GM12878 (cell line): Measurements from ENCODE around the gene DDIT4. TPM values are rescaled to one million over a fixed set of nuclear protein-coding genes. Genes with fewer than 3 reads are reported as not detected.
A peak's percentile ranks its signal among the peaks of the same experiment; 100 is the strongest.

Experiments
- ATAC-seq: fragments of 200-7000 bp; cut with Tn5 transposase; 3 replicates; pipeline ENCODE4 v1.9.1; 2020; ENCODE audit warnings: mild to moderate bottlenecking, moderate library complexity
- BruUV-seq: library from RNA; stranded (reverse); fragments of 400-500 nt; replicated peaks from 2 replicates; lab custom pipeline; 2021; lab: Mats Ljungman, UMichigan
- CTCF ChIA-PET: fragments of 300-600 bp; sonication (Branson Sonifier 250); formaldehyde crosslinking; extraction: SDS; loops from one replicate; lab custom pipeline; 2021; ENCODE audit warnings: inconsistent platforms; lab: Yijun Ruan, JAX
- POLR2A ChIA-PET: fragments of 350-600 bp; formaldehyde crosslinking; extraction: SDS; loops from one replicate; lab custom pipeline; 2021; ENCODE audit warnings: inconsistent platforms; lab: Charles Lee
- RAD21 ChIA-PET: fragments of 300-600 bp; sonication (Branson Sonifier 250); formaldehyde crosslinking; loops from one replicate; lab custom pipeline; 2023; ENCODE audit warnings: antibody characterized with exemption; ENCODE audit not compliant: unreplicated experiment; lab: Charles Lee
- SMC1A ChIA-PET: fragments of 300-600 bp; sonication (Branson Sonifier 250); formaldehyde crosslinking; loops from one replicate; lab custom pipeline; 2023; ENCODE audit not compliant: unreplicated experiment, uncharacterized antibody; lab: Charles Lee
- DNase-seq: peaks from one replicate; pipeline ENCODE4 v3.0.0-alpha.2; 2011; ENCODE audit warnings: low read depth, low spot score
- FAIRE-seq: peaks from 3 replicates; lab custom pipeline; 2011; peaks lifted over from hg19 to GRCh38; lab: Jason Lieb, UNC
- H2AFZ ChIP-seq: 2 replicates; pipeline ENCODE4 v1.6.0; 2011; ENCODE audit warnings: low read depth, low read length, control low read depth; ENCODE audit not compliant: control insufficient read depth
- H3K27ac ChIP-seq: 2 replicates; pipeline ENCODE4 v1.5.1; 2011; ENCODE audit warnings: control low read depth; ENCODE audit not compliant: control insufficient read depth, insufficient read depth
- H3K27me3 ChIP-seq, 2 experiments: replicated peaks in 1 of 2; 2 replicates each; pipeline versions ENCODE4 v1.6.0 to v1.6.1; 2011; ENCODE audit warnings: low read length in 1 of 2; ENCODE audit not compliant: control insufficient read depth in 2 of 2, insufficient read depth in 2 of 2
- H3K36me3 ChIP-seq, 2 experiments: 2 replicates each; pipeline ENCODE4 v1.5.1; 2011; ENCODE audit warnings: low read length in 1 of 2; ENCODE audit not compliant: control insufficient read depth in 2 of 2, insufficient read depth in 2 of 2
- H3K4me1 ChIP-seq: 2 replicates; pipeline ENCODE4 v1.6.1; 2011; ENCODE audit warnings: mild to moderate bottlenecking, low read length, moderate library complexity, mixed read lengths; ENCODE audit not compliant: control insufficient read depth, insufficient read depth
- H3K4me2 ChIP-seq: 2 replicates; pipeline ENCODE4 v1.6.0; 2011; ENCODE audit warnings: control low read depth; ENCODE audit not compliant: control insufficient read depth, insufficient read depth
- H3K4me3 ChIP-seq: fragments of 200-600 bp; sonication (generic); 2 replicates; pipeline ENCODE4 v1.5.1; 2016
- H3K79me2 ChIP-seq: 2 replicates; pipeline ENCODE4 v1.6.0; 2011; ENCODE audit warnings: low read length; ENCODE audit not compliant: control insufficient read depth, insufficient read depth
- H3K9ac ChIP-seq: 2 replicates; pipeline ENCODE4 v1.8.0; 2011; ENCODE audit warnings: low read length, control low read depth, mixed read lengths; ENCODE audit not compliant: control insufficient read depth, insufficient read depth
- H3K9me3 ChIP-seq: replicated peaks from 3 replicates; pipeline ENCODE4 v1.5.1; 2011; ENCODE audit warnings: mild to moderate bottlenecking, low read length; ENCODE audit not compliant: control insufficient read depth, insufficient read depth
- H4K20me1 ChIP-seq: 2 replicates; pipeline ENCODE4 v1.6.0; 2011; ENCODE audit not compliant: control insufficient read depth, insufficient read depth
- MTA3 ChIP-seq: IDR thresholded peaks from 2 replicates; pipeline ENCODE4 v1.6.1; 2012; ENCODE audit warnings: low read length, inconsistent platforms, borderline replicate concordance
- NFYB ChIP-seq: IDR thresholded peaks from 2 replicates; pipeline ENCODE4 v1.6.1; 2011; ENCODE audit warnings: low read depth, mild to moderate bottlenecking, low read length, improper control_type of control experiment, moderate library complexity; ENCODE audit not compliant: insufficient read depth
- POU2F2 ChIP-seq: IDR thresholded peaks from 3 replicates; pipeline ENCODE4 v1.6.1; 2011; ENCODE audit warnings: low read depth, mild to moderate bottlenecking, low read length, borderline replicate concordance
- ZNF24 ChIP-seq: fragments of 450-650 bp; IDR thresholded peaks from 2 replicates; pipeline ENCODE4 v1.6.1; 2017; ENCODE audit warnings: antibody characterized with exemption, mild to moderate bottlenecking
- ZZZ3 ChIP-seq: IDR thresholded peaks from 2 replicates; pipeline ENCODE4 v1.6.1; 2011; ENCODE audit warnings: low read depth; ENCODE audit not compliant: control insufficient read depth, insufficient read length
- WGBS: methylation state at CpG from one replicate; pipeline ENCODE4 v1.1.6; 2016; ENCODE audit warnings: low lambda C conversion rate; ENCODE audit not compliant: insufficient replicate concordance, insufficient coverage; ENCODE audit errors: missing lambda C conversion rate; 5-methylcytosine and 5-hydroxymethylcytosine counted together
- in situ Hi-C: fragments of 300-500 bp; cut with MboI; formaldehyde crosslinking; loops from 9 replicates; pipeline ENCODE4 v1.14.3; 2018; ENCODE audit warnings: mixed read lengths
- intact Hi-C: fragments of 100-400 bp; cut with micrococcal nuclease; formaldehyde crosslinking; loops from one replicate; pipeline ENCODE4 v1.14.2; 2022; ENCODE audit not compliant: unreplicated experiment
- polyA plus RNA-seq, 11 experiments: library from polyadenylated mRNA; depleted of rRNA in 4 of 11; unstranded in 6 of 11; stranded (reverse) in 5 of 11; fragments of >200 nt; fragmentation: Nextera tagmentation in 4 of 11; fragmentation: Illumina TruSeq in 1 of 11; extraction: Ambion mirVana in 4 of 11; extraction: Trizol in 1 of 11; gene quantifications; 1 replicate in 1 of 11; 2 replicates in 10 of 11; pipeline versions ENCODE4 v1.2.1 to v1.2.3, GENCODE V29; 2011 to 2016; ENCODE audit warnings: inconsistent platforms in 2 of 11, missing spikeins in 2 of 11, low read depth in 1 of 11
- total RNA-seq, 4 experiments: library from RNA; depleted of rRNA in 3 of 4; stranded (reverse); fragments of >200 nt in 3 of 4; fragmentation: Illumina TruSeq in 1 of 4; extraction: Trizol in 1 of 4; gene quantifications; 2 replicates each; pipeline versions ENCODE4 v1.2.1 to v1.2.3, GENCODE V29; 2013 to 2021
- TF ChIP-seq, protein P1 (sequence below): fragments of 450-650 bp; IDR thresholded peaks from 2 replicates; pipeline ENCODE4 v1.6.1; 2016; ENCODE audit warnings: mild to moderate bottlenecking

Gene DDIT4
- total and polyA plus RNA-seq, 10 of the 15 experiments (the other 5 are each of a cell fraction or from before 2014, with no cell fraction given): 2.1 to 277 (median 183) TPM

DNA sequence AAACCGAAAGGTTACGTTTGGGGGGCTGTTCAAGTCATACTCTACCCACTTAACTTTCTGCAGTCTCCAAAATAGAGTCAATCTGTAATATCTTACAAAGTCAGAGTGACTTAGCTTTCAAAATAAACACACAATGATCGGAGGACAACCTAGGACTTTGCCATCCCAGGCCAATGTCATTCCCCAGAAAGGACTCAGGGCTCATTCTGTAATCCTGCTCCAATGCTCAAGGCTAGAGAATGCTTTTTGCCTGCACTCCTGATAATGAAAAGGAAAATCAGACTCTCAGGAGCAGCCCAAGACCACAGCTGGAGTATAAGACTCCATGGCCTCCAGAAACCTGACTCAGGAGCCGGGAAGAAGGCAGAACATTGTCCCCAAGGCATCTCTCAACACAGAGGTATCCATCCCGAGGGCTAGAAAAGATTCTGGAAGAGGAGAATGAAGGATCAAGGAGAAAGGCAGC, 29.1 kb upstream of the DDIT4 start:
- intact Hi-C loops: no loop called here

More for the DNA sequence above, 29.1 kb upstream of the DDIT4 start:
- no peaks in the 10 kb centered on the region for H4K20me1 ChIP-seq
- in situ Hi-C loops: no loop called here
- BruUV-seq: no TSS peak
- no peaks in the 10 kb centered on the region for H3K27me3 ChIP-seq
- SMC1A ChIA-PET: interaction anchor here (1.2 to 21.0 kb wide), 8 partner anchors 9 to 92 kb away, joined by 3 to 275 read pairs (median 28); partner anchors contain the start of gene DDIT4
- no peak overlapping the region for H3K4me3 ChIP-seq
- no peak overlapping the region for H2AFZ ChIP-seq
- FAIRE-seq (no peak), DNase-seq (no peak), ATAC-seq (no peak)
- TF ChIP-seq NFYB (no peak), ZZZ3 (no peak), ZNF24 (no peak), POU2F2 (no peak), MTA3 (no peak)
- TF ChIP-seq, protein P1, sequence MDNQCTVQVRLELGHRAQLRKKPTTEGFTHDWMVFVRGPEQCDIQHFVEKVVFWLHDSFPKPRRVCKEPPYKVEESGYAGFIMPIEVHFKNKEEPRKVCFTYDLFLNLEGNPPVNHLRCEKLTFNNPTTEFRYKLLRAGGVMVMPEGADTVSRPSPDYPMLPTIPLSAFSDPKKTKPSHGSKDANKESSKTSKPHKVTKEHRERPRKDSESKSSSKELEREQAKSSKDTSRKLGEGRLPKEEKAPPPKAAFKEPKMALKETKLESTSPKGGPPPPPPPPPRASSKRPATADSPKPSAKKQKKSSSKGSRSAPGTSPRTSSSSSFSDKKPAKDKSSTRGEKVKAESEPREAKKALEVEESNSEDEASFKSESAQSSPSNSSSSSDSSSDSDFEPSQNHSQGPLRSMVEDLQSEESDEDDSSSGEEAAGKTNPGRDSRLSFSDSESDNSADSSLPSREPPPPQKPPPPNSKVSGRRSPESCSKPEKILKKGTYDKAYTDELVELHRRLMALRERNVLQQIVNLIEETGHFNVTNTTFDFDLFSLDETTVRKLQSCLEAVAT: no peak
- H3K9ac ChIP-seq: 0 out of 2 replicates have a peak overlapping the region, but pooled peaks have one; percentile 9
- H3K79me2 ChIP-seq: no peaks in the 10 kb centered on the region
- WGBS: 69% methylated on average over 5 of the region's 5 CpGs
- CTCF ChIA-PET: interaction anchor here (0.7 to 4.0 kb wide), 5 partner anchors 16 to 118 kb away, joined by 3 to 27 read pairs (median 5); no protein-coding TSS in a partner anchor
- POLR2A ChIA-PET: interaction anchor here (0.5 to 8.0 kb wide), 9 partner anchors 10 to 120 kb away, joined by 3 to 113 read pairs (median 5); partner anchors contain the start of genes ANAPC16 and ASCC1
- H3K4me1 ChIP-seq: peaks cover 59% of the 10 kb centered on the region
- peak overlapping the region; percentile 26 for H3K27ac ChIP-seq
- no peak overlapping the region for H3K4me2 ChIP-seq
- H3K9me3 ChIP-seq: no peaks in the 10 kb centered on the region
- RAD21 ChIA-PET: interaction anchor here (0.8 to 10.5 kb wide), 6 partner anchors 14 to 91 kb away, joined by 3 to 185 read pairs (median 6); no protein-coding TSS in a partner anchor
- H3K36me3 ChIP-seq: no peaks in the 10 kb centered on the region
